ENCODE data around the gene SRGAP1. TPM values are rescaled to one million over a fixed set of nuclear protein-coding genes. Genes with fewer than 3 reads are reported as not detected.

The SRGAP1 gene
- total RNA-seq, 1 donor from 2014 or later = 3.0 TPM

- H3K4me3 Mint-ChIP-seq = no peak overlapping the region
- H3K9me3 Mint-ChIP-seq = no peaks in the 10 kb centered on the region
- Histone ChIP-seq H3K36me3 (no peaks in the 10 kb centered on the region), H3K9ac (no peak overlapping the region), H3K9me3 (ENCODE audit: low read depth) (no peaks in the 10 kb centered on the region), H3K4me1 (no peaks in the 10 kb centered on the region), H3K4me2 (no peak overlapping the region), H2AFZ (replicated peaks) (no peak overlapping the region), H4K20me1 (ENCODE audit: low read depth) (no peaks in the 10 kb centered on the region), H3F3A (ENCODE audit: low read depth) (no peaks in the 10 kb centered on the region), H3K27me3 (no peaks in the 10 kb centered on the region), H3K4me3 (no peak overlapping the region), H3K79me2 (ENCODE audit: low read depth) (no peaks in the 10 kb centered on the region), H3K27ac (no peak overlapping the region)
- peaks cover 13% of the 10 kb centered on the region for H3K36me3 Mint-ChIP-seq
- TF ChIP-seq EZH2phosphoT487 (IDR thresholded peaks at IDR 0.05) (no peak), EZH2 (IDR thresholded peaks at IDR 0.05) (no peak), CTCF (IDR thresholded peaks at IDR 0.05) (no peak)
- no peak for DNase-seq (ENCODE audit: low spot score)
- H3K27ac Mint-ChIP-seq = no peak overlapping the region
- H3K27me3 Mint-ChIP-seq (ENCODE audit: insufficient read depth, low read depth) = no peaks in the 10 kb centered on the region
- peaks cover 7% of the 10 kb centered on the region for H3K4me1 Mint-ChIP-seq
Measured at GRCh38 chr12:64018524-64018923, 174.0 kb downstream of the SRGAP1 start.

- no peaks in the 10 kb centered on the region for H3K9me3 Mint-ChIP-seq
- H3K27me3 Mint-ChIP-seq (ENCODE audit: insufficient read depth, low read depth) = no peaks in the 10 kb centered on the region
- no peaks in the 10 kb centered on the region for H3K27me3 ChIP-seq
Measured at GRCh38 chr12:64019101-64019500, 174.6 kb downstream of the SRGAP1 start.

GRCh38 chr12:64019654-64020053 is 175.2 kb downstream of the SRGAP1 start:
- Histone ChIP-seq H3K9me3 (ENCODE audit: low read depth) (no peaks in the 10 kb centered on the region), H3K79me2 (ENCODE audit: low read depth) (no peaks in the 10 kb centered on the region), H3K4me2 (no peak overlapping the region), H2AFZ (replicated peaks) (no peak overlapping the region), H4K20me1 (ENCODE audit: low read depth) (no peaks in the 10 kb centered on the region), H3K36me3 (no peaks in the 10 kb centered on the region), H3K4me1 (no peaks in the 10 kb centered on the region), H3F3A (ENCODE audit: low read depth) (no peaks in the 10 kb centered on the region), H3K4me3 (no peak overlapping the region), H3K9ac (no peak overlapping the region), H3K27ac (no peak overlapping the region), H3K27me3 (no peaks in the 10 kb centered on the region)
- H3K4me3 Mint-ChIP-seq = no peak overlapping the region
- TF ChIP-seq EZH2 (IDR thresholded peaks at IDR 0.05) (no peak), EZH2phosphoT487 (IDR thresholded peaks at IDR 0.05) (no peak), CTCF (IDR thresholded peaks at IDR 0.05) (no peak)
- H3K9me3 Mint-ChIP-seq = no peaks in the 10 kb centered on the region
- no peaks in the 10 kb centered on the region for H3K4me1 Mint-ChIP-seq
- H3K27me3 Mint-ChIP-seq (ENCODE audit: insufficient read depth, low read depth) = no peaks in the 10 kb centered on the region
- DNase-seq (ENCODE audit: low spot score) = no peak
- H3K36me3 Mint-ChIP-seq = peaks cover 15% of the 10 kb centered on the region
- no peak overlapping the region for H3K27ac Mint-ChIP-seq

More at GRCh38 chr12:64019101-64019500, 174.6 kb downstream of the SRGAP1 start:
- Histone ChIP-seq H2AFZ (replicated peaks) (no peak overlapping the region), H3K9me3 (ENCODE audit: low read depth) (no peaks in the 10 kb centered on the region), H3K27ac (no peak overlapping the region), H4K20me1 (ENCODE audit: low read depth) (no peaks in the 10 kb centered on the region), H3K4me3 (no peak overlapping the region), H3K4me2 (no peak overlapping the region), H3F3A (ENCODE audit: low read depth) (no peaks in the 10 kb centered on the region), H3K4me1 (no peaks in the 10 kb centered on the region), H3K36me3 (no peaks in the 10 kb centered on the region), H3K79me2 (ENCODE audit: low read depth) (no peaks in the 10 kb centered on the region), H3K9ac (no peak overlapping the region)
- Mint-ChIP-seq H3K36me3 (peaks cover 13% of the 10 kb centered on the region), H3K27ac (no peak overlapping the region), H3K4me3 (no peak overlapping the region), H3K4me1 (peaks cover 2% of the 10 kb centered on the region)
- DNase-seq (ENCODE audit: low spot score) = no peak
- TF ChIP-seq CTCF (IDR thresholded peaks at IDR 0.05) (no peak), EZH2 (IDR thresholded peaks at IDR 0.05) (no peak), EZH2phosphoT487 (IDR thresholded peaks at IDR 0.05) (no peak)
